Activated T-helper 9 cell treated with anti-CD3 and anti-CD28 coated beads, Interleukin-2, amount 50 U/mL, for 16 hours (primary cell): ENCODE data around the gene ABCC6.
"Not testable (repeated sequence)": the region's sequence is repeated elsewhere in the genome, so short reads cannot be mapped to it uniquely, and the experiment has no call there.

Source experiments
- DNase-seq: peaks from one replicate; pipeline ENCODE4 v3.0.0-alpha.2; 2020; ENCODE audit warnings: low read depth

The ABCC6 gene

GRCh38 chr16:16223662-16224241, 458 bp upstream of the ABCC6 start:
- not testable (repeated sequence) for DNase-seq

- not testable (repeated sequence) for DNase-seq
Observed at GRCh38 chr16:16221382-16221781, 1.9 kb downstream of the ABCC6 start.

DNA sequence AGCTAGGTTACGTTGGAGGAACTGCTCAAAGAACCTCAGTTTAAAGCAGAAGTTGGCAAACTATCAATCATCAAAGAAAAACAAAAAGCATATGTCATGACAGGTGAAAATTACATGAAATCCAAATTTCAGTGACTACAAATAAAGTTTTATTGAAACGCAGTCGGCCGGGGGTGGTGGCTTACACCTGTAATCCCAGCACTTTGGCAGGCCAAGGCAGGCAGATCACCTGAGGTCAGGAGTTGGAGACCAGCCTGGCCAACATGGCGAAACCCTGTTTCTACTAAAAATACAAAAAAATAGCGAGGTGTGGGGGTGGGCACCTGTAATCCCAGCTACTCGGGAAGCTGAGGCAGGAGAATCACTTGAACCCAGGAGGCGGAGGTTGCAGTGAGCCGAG, 2.8 kb downstream of the ABCC6 start:
- not testable (repeated sequence) for DNase-seq

DNA sequence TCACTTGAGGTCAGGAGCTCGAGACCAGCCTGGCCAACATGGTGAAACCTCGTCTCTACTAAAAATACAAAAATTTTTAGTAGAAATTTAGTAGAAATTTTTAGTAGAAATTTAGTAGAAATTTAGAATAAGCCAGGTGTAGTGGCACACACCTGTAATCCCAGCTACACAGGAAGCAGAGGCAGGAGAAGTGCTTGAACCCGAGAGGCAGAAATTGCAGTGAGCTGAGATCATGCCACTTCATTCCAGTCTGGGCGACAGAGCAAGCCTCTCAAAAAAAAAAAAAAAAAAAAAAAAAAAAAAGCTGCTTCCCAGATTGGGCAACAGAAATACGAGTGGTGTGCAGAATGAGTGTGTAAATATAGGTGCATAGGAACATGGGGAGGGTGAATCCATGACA, 4.5 kb downstream of the ABCC6 start:
- DNase-seq = not testable (repeated sequence)

GRCh38 chr16:16218349-16218748, 4.9 kb downstream of the ABCC6 start:
- DNase-seq = not testable (repeated sequence)

DNA sequence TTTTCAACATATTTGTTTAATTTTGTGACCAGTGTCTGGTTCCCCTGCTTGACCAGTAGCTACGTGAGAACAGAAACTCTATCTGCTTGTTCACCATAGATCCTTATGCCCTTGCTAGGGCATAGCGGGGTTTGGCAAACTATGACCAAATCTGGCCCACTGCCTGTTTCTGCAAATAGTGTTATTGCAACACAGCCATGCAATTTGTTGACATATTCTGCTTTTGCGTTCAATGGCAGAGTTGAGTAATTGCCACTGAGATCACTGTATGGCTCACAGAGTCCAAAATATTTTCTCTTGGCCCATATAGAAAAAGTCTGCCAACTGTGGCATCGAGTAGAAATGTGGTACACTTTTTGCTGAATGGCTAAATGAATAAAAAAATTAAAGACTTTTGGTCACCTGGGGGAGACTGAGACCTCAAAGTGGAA, 9.4 kb downstream of the ABCC6 start:
- not testable (repeated sequence) for DNase-seq

- DNase-seq = not testable (repeated sequence)
Observed at GRCh38 chr16:16211404-16211803, 11.9 kb downstream of the ABCC6 start.

DNA sequence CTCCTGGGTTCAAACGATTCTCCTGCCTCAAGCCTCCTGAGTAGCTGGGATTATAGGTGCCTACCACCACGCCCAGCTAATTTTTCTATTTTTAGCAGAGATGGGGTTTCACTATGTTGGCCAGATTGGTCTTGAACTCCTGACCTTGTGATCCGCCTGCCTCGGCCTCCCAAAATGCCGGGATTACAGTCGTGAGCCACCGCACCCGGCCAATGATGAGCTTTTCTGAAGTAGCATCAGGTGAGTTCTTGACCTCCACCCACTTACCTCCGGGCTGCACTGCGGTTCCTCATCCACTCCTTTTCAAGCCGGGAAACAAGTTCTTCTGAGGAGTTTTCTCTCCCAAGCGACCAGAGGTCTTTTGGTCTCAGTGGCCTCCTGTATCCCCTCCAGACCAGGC, 14.8 kb downstream of the ABCC6 start:
- DNase-seq = not testable (repeated sequence)

DNA sequence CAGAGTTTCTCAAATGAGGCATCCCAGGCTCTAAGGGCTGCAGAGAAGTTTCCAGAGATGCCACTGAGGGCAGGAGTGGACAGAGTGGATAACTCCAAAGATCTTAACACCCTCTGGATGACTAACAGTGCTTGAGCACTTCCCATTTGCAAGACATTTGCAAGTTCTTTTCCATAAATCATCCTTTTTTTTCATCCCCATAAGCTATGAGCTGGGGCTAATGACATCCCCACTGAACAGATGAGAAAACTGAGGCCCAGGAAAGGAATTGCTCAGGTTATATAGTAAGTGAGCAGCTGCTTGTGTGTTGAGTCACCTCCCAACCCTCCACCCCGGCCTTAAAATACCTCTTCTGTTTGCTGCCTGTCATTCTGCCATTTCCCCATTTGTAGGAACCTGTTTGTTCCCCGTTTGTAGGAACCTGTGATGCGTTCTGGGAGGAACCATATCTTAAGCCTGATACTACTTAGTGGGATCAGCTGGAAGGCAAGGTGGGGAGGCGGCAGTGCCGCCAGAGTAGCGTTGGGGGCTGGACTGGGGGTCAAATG, 15.4 kb downstream of the ABCC6 start:
- not testable (repeated sequence) for DNase-seq

- DNase-seq = not testable (repeated sequence)
Observed at GRCh38 chr16:16207097-16207786, 16.1 kb downstream of the ABCC6 start.

DNA sequence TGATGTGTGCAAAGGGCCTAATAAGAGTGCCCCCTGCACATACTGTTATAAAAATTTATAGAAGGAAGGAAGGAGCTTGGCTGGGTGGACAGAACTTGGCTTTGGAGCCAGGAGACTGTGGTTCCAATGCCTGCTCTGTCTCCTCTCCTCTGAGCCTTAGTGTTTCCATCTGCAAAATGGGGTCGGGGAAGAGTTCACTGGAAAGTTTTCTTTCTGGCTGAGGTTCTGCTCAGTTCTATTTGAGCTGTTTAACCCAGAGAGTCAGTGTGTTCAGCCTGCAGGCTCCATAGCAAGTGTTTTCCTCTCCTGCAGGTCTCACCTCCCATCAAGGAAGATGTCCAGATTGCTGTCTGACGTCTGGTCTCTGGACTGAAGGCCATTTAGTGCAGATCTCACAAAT, 17.4 kb downstream of the ABCC6 start:
- DNase-seq = not testable (repeated sequence)

GRCh38 chr16:16204552-16204951, 18.7 kb downstream of the ABCC6 start:
- DNase-seq = not testable (repeated sequence)

- DNase-seq = not testable (repeated sequence)
Observed at GRCh38 chr16:16203494-16203893, 19.8 kb downstream of the ABCC6 start.

DNA sequence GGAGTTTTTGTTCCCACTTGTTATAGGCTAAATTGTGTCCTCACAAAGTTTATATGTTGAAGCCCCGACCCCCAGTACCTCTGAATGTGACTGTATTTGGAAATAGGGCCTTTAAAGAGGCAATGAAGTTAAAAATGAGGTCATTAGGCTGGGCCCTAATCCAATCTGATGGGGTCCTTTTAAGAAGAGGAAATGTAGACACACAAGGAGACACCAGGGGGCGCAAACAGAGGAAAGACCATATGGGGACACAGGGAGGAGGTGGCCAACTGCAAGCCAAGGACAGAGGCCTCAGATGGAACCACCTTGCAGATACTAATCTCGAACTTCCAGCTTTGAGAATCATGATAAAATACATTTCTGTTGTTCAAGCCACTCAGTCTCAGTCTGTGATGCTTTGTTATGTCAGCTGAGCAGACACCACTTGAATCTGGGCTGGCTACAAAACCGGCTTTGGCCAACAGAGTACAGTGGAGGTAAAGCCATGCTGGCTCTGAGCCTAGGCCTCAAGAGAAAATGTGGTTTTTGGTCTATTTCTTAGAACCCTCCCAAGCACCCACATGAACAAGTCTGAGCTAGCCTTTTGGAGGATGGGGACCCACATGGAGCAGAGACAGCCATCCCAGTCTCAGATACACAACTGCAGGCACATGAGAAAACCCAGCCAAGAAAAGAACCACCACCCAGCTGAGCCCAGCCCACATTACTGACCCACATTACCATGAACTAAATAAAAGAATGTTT, 20.7 kb downstream of the ABCC6 start:
- not testable (repeated sequence) for DNase-seq

- DNase-seq = not testable (repeated sequence)
Observed at GRCh38 chr16:16201880-16202279, 21.4 kb downstream of the ABCC6 start.

- DNase-seq = not testable (repeated sequence)
Observed at GRCh38 chr16:16200391-16200790, 22.9 kb downstream of the ABCC6 start.

- DNase-seq = not testable (repeated sequence)
Observed at GRCh38 chr16:16199428-16199827, 23.9 kb downstream of the ABCC6 start.

DNA sequence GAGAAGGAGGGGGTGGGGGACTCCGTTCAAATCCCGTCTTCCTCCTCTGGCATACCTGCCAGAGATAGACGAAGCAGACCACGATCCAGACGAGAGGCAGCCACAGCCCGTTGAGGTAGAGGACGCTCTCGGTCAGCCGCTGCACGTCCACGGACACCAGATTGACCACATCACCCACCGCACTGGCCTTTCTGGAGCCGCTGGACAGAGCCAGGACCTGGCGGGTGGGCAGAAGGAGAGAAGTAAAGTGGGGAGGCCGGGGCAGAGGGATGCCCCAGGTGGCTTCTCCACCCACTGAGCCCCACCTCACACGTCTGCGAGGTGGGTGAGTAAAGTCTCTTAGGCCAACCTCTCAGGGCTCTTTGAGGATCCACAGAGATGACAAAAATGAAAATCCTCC, 25.3 kb downstream of the ABCC6 start:
- DNase-seq = no peak

GRCh38 chr16:16197331-16197730, 26.0 kb downstream of the ABCC6 start:
- DNase-seq = no peak

GRCh38 chr16:16196099-16196498, 27.2 kb downstream of the ABCC6 start:
- DNase-seq = no peak

DNA sequence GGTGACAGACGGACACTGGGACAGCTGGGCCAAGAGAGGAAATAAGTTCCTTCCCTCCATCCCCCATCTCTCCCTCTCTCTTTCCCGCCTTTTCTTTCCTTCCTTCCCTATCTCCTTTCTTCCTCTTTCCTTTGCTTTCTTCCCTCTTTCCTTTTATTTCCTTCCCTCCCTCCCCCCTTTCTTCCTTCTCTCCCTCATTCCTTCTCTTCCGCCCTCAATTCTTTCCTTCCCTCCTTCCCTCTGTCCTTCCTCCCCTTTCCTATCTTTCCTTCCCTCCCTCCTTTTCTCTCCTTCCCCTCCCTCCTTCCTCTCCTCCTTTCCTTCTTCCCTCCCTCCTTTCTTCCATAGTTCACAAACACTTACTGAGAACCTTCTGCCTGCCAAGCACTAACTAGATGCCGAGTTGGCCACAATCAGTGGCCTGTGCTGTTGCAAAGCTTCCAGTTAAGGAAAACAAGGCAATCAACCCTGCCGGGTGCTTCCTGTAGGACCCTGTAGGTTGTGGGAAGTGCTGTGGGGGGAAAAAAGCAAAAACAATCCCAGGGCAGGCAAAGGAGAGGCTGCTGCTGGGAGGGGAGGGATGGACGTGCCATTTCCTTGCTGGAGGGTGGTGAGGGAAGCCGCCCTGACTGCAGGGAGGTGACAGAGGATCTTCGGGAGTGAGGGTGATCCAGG, 31.7 kb downstream of the ABCC6 start:
- DNase-seq = no peak

GRCh38 chr16:16190966-16191365, 32.3 kb downstream of the ABCC6 start:
- not testable (repeated sequence) for DNase-seq
